HG03108 (cell line): ENCODE data around the gene GUCY2F.

Experiments
- ATAC-seq: cut with Tn5 transposase; IDR thresholded peaks from one replicate; pipeline ENCODE4 v1.9.1; 2021; ENCODE audit warnings: moderate library complexity; ENCODE audit not compliant: unreplicated experiment

GUCY2F gene

GRCh38 chrX:109398061-109398460, 83.8 kb downstream of the GUCY2F start:
- no peak for ATAC-seq

GRCh38 chrX:109393859-109394258, 88.0 kb downstream of the GUCY2F start:
- no peak for ATAC-seq

- no peak for ATAC-seq
Observed at GRCh38 chrX:109392895-109393294, 89.0 kb downstream of the GUCY2F start.

GRCh38 chrX:109390556-109390955, 91.3 kb downstream of the GUCY2F start:
- no peak for ATAC-seq

GRCh38 chrX:109389917-109390316, 92.0 kb downstream of the GUCY2F start:
- ATAC-seq, result no peak

- ATAC-seq, result no peak
Observed at GRCh38 chrX:109384699-109385098, 97.2 kb downstream of the GUCY2F start.

GRCh38 chrX:109382332-109382731, 99.6 kb downstream of the GUCY2F start:
- no peak for ATAC-seq

GRCh38 chrX:109378281-109378680, 103.6 kb downstream of the GUCY2F start:
- no peak for ATAC-seq

- no peak for ATAC-seq
Observed at GRCh38 chrX:109374262-109374960, 107.5 kb downstream of the GUCY2F start.

- ATAC-seq, result no peak
Observed at GRCh38 chrX:109373468-109373867, 108.4 kb downstream of the GUCY2F start.

GRCh38 chrX:109372716-109373115, 109.2 kb downstream of the GUCY2F start:
- no peak for ATAC-seq

- no peak for ATAC-seq
Observed at GRCh38 chrX:109372291-109372690, 109.6 kb downstream of the GUCY2F start.

- ATAC-seq, result no peak
Observed at GRCh38 chrX:109362101-109362500, 119.8 kb downstream of the GUCY2F start.

GRCh38 chrX:109360301-109360700, 121.6 kb downstream of the GUCY2F start:
- ATAC-seq, result no peak

GRCh38 chrX:109357706-109358105, 124.2 kb downstream of the GUCY2F start:
- ATAC-seq, result no peak

- ATAC-seq, result no peak
Observed at GRCh38 chrX:109356684-109357083, 125.2 kb downstream of the GUCY2F start.

- no peak for ATAC-seq
Observed at GRCh38 chrX:109352066-109352588, 129.8 kb downstream of the GUCY2F start.

- ATAC-seq, result no peak
Observed at GRCh38 chrX:109351557-109351956, 130.3 kb downstream of the GUCY2F start.

GRCh38 chrX:109350551-109350950, 131.3 kb downstream of the GUCY2F start:
- no peak for ATAC-seq

- no peak for ATAC-seq
Observed at GRCh38 chrX:109350051-109350450, 131.8 kb downstream of the GUCY2F start.

GRCh38 chrX:109347632-109348031, 134.3 kb downstream of the GUCY2F start:
- ATAC-seq, result no peak

- no peak for ATAC-seq
Observed at GRCh38 chrX:109346491-109346890, 135.4 kb downstream of the GUCY2F start.

GRCh38 chrX:109345856-109346255, 136.0 kb downstream of the GUCY2F start:
- ATAC-seq, result no peak
